ENCODE results near the gene RASGRF2.

GRCh38 chr5:81021486-81021885 lies 61.3 kb downstream of the RASGRF2 start:
- no peak for TF ChIP-seq POLR2A (IDR thresholded peaks at IDR 0.05; ENCODE audit: low read depth, low read length)
- no peak for TF ChIP-seq POLR2AphosphoS5 (IDR thresholded peaks at IDR 0.05; ENCODE audit: low read depth, low read length)
